NCI-H146 treated with DMSO at 0.1 percent for 48 hours (cell line): ENCODE results near the gene RBMS3.
"Not testable (repeated sequence)": the region's sequence is repeated elsewhere in the genome, so short reads cannot be mapped to it uniquely, and the experiment has no call there.

Experiments used
- DNase-seq: peaks from one replicate; lab custom pipeline; 2025; ENCODE audit not compliant: unreplicated experiment; lab: John Stamatoyannopoulos, UW

RBMS3 gene

GRCh38 chr3:29337565-29337964 is 56.7 kb downstream of the RBMS3 start:
- DNase-seq, result no peak

- no peak for DNase-seq
Measured at GRCh38 chr3:29338377-29338776, 57.5 kb downstream of the RBMS3 start.

DNA sequence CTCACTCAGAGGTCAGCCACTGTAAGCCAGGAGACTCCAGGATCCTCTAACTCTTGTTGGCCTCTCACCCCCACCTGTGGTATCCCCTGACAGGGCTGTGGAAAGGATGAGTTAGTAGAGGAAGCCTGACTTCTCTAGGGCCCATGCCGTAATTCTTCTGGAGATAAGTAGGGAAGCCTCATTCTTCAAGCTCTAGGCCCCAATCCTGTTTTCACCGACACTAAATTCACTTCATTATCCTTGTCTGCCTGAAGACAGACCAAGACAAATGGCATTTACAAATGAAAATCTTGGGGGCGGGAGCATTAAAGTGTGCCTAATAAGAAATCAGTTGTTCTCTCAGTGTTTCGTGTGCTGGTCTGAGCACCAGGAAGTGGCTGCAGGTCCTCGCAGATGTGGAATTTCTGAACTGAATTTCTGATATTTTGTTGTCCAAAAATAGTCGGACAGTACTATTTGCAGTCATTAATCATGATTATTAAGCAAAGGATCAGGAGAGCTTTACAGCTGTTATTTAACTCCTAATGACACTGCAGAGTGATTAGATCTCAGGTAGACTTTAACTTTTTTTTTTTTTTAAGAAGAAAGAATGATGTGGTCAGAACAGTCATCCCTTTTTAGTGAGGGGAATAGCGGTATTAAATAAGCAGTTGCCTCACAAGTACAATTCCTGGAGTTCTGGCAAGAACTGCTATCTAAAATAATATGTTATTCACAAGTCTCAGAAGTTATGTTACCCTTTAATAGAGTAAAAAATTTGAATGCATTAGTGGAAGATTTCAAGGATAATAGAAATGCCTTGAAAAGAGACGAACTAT is 58.4 kb downstream of the RBMS3 start:
- DNase-seq, result no peak

- no peak for DNase-seq
Measured at GRCh38 chr3:29344154-29344553, 63.3 kb downstream of the RBMS3 start.

- DNase-seq, result no peak
Measured at GRCh38 chr3:29344935-29345334, 64.1 kb downstream of the RBMS3 start.

DNA sequence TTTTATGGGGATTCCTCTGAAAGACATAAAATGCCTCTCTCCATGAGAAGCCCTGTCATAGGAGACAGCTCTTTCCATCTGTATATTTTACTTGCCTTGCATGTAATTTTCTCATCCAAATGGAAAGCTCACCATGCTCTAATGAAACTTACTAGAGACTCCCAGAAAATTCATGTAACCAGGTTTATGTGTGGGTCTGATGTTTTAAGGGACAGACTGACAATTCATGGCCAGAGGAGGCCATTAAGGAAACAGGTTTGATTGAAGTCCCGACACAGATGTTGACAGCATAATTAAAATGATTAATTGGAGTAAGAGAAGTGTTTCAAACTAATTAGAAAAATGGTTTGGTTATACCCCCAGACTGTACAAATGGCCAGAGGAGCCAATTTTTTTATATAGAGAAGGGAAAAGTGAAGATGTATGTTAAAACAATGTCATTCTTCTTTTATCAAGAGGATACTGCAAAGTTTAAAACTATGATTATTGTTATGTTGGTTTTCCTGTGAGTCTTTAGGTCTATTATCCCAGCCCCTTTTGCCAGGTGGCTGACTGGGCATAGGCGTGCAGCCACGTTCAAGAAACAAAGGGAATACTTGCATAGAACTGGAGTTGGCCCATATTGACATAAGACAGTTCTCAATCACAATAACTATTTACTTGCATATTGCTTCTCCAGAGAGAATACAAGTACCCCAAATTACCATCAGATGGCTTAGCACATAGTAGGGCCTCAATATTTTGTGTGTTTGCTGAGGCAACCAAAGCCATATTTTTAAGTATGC is 64.8 kb downstream of the RBMS3 start:
- DNase-seq, result no peak

- DNase-seq, result no peak
Measured at GRCh38 chr3:29346828-29347227, 66.0 kb downstream of the RBMS3 start.

DNA sequence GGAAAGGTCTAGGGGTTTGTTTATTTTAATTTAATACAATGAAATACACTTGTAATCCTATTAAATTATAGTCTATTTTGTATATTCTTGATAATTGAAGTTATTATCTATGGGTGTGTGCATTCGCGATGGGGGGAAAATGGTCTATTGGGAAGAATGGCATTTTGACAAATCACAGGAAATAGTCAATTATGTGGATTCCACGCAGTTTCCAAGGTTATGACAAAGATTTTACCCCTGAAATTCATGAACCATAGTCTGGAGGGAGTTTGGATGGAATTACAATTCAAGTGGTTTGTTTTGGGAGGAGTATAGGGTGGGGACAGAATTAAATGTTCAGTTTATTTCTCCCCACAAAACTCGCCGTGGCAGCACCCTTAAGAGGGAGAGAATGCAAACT is 66.5 kb downstream of the RBMS3 start:
- DNase-seq, result no peak

- DNase-seq, result no peak
Measured at GRCh38 chr3:29348316-29348715, 67.4 kb downstream of the RBMS3 start.

- DNase-seq, result no peak
Measured at GRCh38 chr3:29349049-29349448, 68.2 kb downstream of the RBMS3 start.

DNA sequence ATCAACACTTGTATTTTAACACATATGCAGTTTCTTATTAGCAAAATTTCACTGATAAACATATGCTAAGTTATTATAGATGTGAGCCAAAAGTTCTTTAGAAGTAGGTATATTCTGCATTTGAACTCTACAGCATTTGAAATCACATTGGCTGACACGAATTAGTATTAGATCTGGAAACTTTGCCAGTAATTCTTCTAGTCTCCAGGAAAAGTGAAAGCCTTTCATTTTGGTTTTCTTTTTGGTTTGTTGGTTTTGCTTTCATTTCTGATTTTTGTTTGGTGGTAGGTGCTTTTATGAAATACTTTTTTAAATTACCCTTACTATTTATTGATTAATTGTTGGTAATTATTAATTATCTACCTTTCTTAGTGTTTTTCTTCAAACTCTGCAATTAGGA is 72.9 kb downstream of the RBMS3 start:
- no peak for DNase-seq

GRCh38 chr3:29354894-29355293 is 74.0 kb downstream of the RBMS3 start:
- no peak for DNase-seq

DNA sequence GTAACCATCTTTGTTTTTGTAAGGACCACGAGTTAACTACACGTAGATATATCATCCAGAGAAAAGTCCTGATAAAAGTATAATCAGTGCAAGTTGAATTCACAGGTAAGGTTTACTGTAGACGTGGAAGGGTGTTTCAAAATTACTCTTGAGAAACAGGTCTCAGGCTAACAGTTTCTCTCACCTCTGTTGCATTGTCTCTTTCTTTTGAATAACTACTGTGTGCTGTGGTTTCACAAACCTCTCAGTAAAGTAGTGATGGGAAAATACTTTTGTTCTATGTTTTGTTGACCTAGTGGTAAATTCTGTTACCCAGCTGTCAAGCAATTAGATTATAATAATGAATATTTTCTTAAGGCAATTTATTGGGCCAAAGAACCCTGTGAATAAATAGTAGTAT is 75.2 kb downstream of the RBMS3 start:
- no peak for DNase-seq

DNA sequence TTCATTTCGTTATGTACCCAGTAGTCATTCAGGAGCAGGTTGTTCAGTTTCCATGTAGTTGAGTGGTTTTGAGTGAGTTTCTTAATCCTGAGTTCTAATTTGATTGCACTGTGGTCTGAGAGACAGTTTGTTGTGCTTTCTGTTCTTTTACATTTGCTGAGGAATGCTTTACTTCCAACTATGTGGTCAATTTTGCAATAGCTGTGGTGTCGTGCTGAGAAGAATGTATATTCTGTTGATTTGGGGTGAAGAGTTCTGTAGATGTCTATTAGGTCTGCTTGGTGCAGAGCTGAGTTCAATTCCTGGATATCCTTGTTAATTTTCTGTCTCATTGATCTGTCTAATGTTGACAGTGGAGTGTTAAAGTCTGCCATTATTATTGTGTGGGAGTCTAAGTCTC is 79.4 kb downstream of the RBMS3 start:
- DNase-seq, result not testable (repeated sequence)

- DNase-seq, result no peak
Measured at GRCh38 chr3:29363110-29363509, 82.2 kb downstream of the RBMS3 start.

GRCh38 chr3:29370021-29370420 is 89.2 kb downstream of the RBMS3 start:
- no peak for DNase-seq

DNA sequence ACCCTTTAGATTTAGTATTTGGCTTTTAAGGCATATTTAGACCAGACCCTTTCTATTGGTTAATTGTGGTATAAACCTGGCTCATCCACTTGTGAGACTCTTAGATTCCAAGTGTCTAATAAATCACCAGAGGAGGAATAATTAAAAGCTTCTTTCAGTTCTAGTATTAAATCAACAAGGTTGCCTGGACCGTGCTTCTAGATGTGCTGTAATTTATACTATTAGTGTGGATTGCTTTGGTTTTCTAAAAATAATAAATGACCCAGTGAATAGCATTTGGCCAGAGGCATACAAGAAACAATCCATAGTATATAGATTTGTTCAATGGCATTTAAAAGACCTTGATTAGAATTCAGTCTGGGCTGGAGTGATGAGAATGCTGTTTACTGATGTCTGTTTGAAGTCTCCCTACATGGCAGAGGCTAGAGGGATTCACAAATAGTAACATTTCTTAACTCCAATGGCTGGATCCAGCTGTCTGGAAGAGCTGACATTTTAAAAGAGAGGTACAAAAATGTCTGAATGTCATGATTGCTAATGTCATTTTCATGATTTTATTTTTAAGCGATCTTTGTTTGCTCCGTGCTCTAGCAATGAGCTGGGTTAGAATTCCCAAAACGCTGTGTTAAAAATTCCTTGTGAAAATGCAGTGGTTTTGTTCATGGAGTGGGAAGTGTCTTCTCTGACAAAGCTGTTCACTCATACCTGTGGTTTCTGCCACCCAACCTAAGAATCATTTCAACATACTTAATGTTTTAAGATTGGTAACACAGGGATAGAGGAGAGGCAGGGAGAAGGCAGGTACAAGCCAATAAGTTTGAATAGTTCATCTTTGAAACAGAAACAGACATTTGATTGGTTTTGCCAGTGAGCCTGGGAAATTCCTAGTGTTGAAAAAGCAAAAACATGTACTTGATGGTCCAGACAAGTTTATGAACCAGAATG is 89.9 kb downstream of the RBMS3 start:
- no peak for DNase-seq

GRCh38 chr3:29373131-29373680 is 92.3 kb downstream of the RBMS3 start:
- no peak for DNase-seq

DNA sequence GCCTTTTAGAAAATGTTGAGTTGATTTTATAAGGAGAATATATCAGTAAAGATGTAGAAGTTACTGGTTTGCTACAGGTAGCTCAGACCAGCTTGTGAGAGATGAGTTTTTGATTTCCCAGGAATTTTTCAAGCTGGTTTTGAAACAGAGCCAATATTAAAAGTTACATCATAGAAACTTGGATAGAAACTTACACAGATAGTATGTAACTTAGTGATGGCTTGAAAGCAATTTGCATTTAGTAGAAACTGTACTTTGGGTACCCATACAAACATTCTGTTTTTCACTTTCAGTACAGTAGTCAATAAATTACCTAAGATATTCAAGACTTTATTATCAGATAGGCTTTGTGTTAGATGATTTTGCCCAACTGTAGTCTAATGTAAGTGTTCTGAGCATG is 93.4 kb downstream of the RBMS3 start:
- no peak for DNase-seq

DNA sequence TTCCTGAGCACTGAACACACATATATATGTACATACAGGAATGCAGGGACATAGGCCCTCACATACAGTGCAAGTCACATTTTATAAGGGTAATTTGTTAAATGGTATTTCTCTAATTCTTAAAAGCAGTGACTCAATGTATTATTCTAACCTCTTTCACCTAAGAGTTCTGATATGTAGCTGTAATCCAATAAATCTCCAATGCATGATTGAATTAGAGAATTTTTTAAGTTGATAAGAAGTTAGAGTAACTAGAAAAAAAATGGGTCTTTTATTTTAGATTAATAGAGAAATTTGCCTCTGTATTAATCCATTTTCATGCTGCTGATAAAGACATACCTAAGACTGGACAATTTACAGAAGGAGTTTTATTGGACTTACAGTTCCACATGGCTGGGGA is 98.2 kb downstream of the RBMS3 start:
- no peak for DNase-seq

DNA sequence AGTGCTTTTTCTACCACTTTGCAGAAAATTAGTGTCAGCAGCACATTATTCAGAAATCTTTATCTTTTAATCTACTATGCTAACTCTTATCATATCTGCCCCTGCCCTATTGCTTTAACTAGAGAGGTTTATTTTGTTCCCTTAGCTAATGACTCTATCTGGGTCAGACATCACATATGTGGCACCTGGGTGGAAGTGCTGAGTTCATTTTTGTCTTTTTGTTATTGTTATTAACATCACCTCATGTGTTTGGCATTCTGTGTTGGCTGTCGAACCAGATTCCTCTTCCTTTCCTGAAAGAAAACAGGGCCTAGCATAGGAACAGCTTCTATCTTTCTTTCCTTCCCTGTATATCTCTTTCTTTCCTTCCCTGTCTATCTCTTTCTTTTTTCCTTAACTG is 100.7 kb downstream of the RBMS3 start:
- no peak for DNase-seq
